B cell (primary cell): Measurements from ENCODE around the gene KCNIP2. TPM values are rescaled to one million over a fixed set of nuclear protein-coding genes. Genes with fewer than 3 reads are reported as not detected.
A peak's percentile ranks its signal among the peaks of the same experiment; 100 is the strongest.

Experiments used
- ATAC-seq: fragments of 200-7000 bp; cut with Tn5 transposase; one replicate; pipeline ENCODE4 v1.10.0; 2021; ENCODE audit warnings: low read depth, mild to moderate bottlenecking, moderate number of reproducible peaks, moderate library complexity
- CTCF ChIA-PET: fragments of 350-600 bp; sonication (Branson Sonifier 250); formaldehyde crosslinking; loops from one replicate; lab custom pipeline; 2021; ENCODE audit warnings: antibody characterized with exemption, inconsistent platforms; lab: Charles Lee
- POLR2A ChIA-PET: fragments of 350-600 bp; sonication (Branson Sonifier 250); formaldehyde crosslinking; loops from one replicate; lab custom pipeline; 2021; ENCODE audit warnings: antibody characterized with exemption; lab: Charles Lee
- DNase-seq: peaks from one replicate; pipeline ENCODE4 v3.0.0; 2013
- H2AFZ ChIP-seq: 2 replicates; pipeline ENCODE4 v1.6.1; 2012; ENCODE audit warnings: mild to moderate bottlenecking, low read depth, low read length; ENCODE audit not compliant: insufficient read depth, poor library complexity, severe bottlenecking
- H3K27ac ChIP-seq, 2 donors: 1 replicate in 1 of 2; 2 replicates in 1 of 2; pipeline ENCODE4 v1.5.1; 2012 to 2013; ENCODE audit warnings: low read length in 2 of 2, mild to moderate bottlenecking in 2 of 2, moderate library complexity in 1 of 2
- H3K27me3 ChIP-seq, 4 experiments: fragments of 200-600 bp in 1 of 4; sonication (generic) in 1 of 4; replicated peaks in 1 of 4; 1 replicate in 2 of 4; 2 replicates in 2 of 4; pipeline versions ENCODE4 v1.6.1 to v1.7.0; 2013 to 2016; ENCODE audit warnings: low read length in 3 of 4, mild to moderate bottlenecking in 2 of 4, mixed read lengths in 1 of 4, moderate library complexity in 1 of 4; ENCODE audit not compliant: insufficient read depth in 4 of 4, control insufficient read depth in 3 of 4; ENCODE audit errors: control extremely low read depth in 1 of 4
- H3K36me3 ChIP-seq, 2 experiments: replicated peaks in 1 of 2; 1 replicate in 1 of 2; 2 replicates in 1 of 2; pipeline versions ENCODE4 v1.6.1 to v1.7.1; 2013; ENCODE audit warnings: low read length in 1 of 2; ENCODE audit not compliant: insufficient read depth in 2 of 2, control insufficient read depth in 1 of 2; ENCODE audit errors: control extremely low read depth in 1 of 2, extremely low read depth in 1 of 2
- H3K4me1 ChIP-seq, 2 donors: fragments of 200-600 bp in 1 of 2; sonication (generic) in 1 of 2; 1 replicate in 1 of 2; 2 replicates in 1 of 2; pipeline versions ENCODE4 v1.5.1 to v1.6.1; 2013 to 2017; ENCODE audit warnings: low read length in 2 of 2; ENCODE audit not compliant: control insufficient read depth in 2 of 2, insufficient read depth in 2 of 2
- H3K4me2 ChIP-seq: replicated peaks from 2 replicates; pipeline ENCODE3; 2012; ENCODE audit warnings: mild to moderate bottlenecking, low read depth, low read length; ENCODE audit not compliant: poor library complexity, severe bottlenecking
- H3K4me3 ChIP-seq, 5 experiments: fragments of 200-600 bp in 1 of 5; sonication (generic) in 1 of 5; 1 replicate in 3 of 5; 2 replicates in 2 of 5; pipeline versions ENCODE4 v1.5.1 to v1.7.0; 2011 to 2016; ENCODE audit warnings: low read length in 4 of 5, mild to moderate bottlenecking in 4 of 5, low read depth in 2 of 5, control low read depth in 1 of 5, moderate library complexity in 1 of 5; ENCODE audit not compliant: insufficient read depth in 1 of 5; ENCODE audit errors: control extremely low read depth in 1 of 5, extremely low read depth in 1 of 5
- H3K79me2 ChIP-seq: fragments of 200-600 bp; sonication (generic); one replicate; pipeline ENCODE4 v1.6.0; 2016; ENCODE audit warnings: low read length; ENCODE audit not compliant: control insufficient read depth, insufficient read depth
- H3K9ac ChIP-seq: fragments of 200-600 bp; sonication (generic); 2 replicates; pipeline ENCODE4 v1.6.1; 2017; ENCODE audit warnings: mild to moderate bottlenecking, low read length, moderate library complexity
- H3K9me3 ChIP-seq, 3 donors: one replicate each; pipeline versions ENCODE4 v1.6.1 to v1.7.1; 2013; ENCODE audit warnings: low read length in 2 of 3; ENCODE audit not compliant: control insufficient read depth in 2 of 3, insufficient read depth in 1 of 3; ENCODE audit errors: control extremely low read depth in 1 of 3
- H4K20me1 ChIP-seq: 2 replicates; pipeline ENCODE4 v1.6.0; 2012; ENCODE audit warnings: mild to moderate bottlenecking, low read length; ENCODE audit not compliant: insufficient read depth, control insufficient read depth, poor library complexity, severe bottlenecking
- H3K27ac Mint-ChIP-seq: one replicate; pipeline ENCODE4 v1.8.0; 2021; ENCODE audit warnings: mixed read lengths
- H3K27me3 Mint-ChIP-seq: one replicate; pipeline ENCODE4 v1.8.0; 2021; ENCODE audit warnings: mixed read lengths
- H3K4me1 Mint-ChIP-seq: one replicate; pipeline ENCODE4 v1.8.0; 2021; ENCODE audit warnings: mixed read lengths
- H3K4me3 Mint-ChIP-seq: one replicate; pipeline ENCODE4 v1.8.0; 2021; ENCODE audit warnings: mixed read lengths
- H3K9me3 Mint-ChIP-seq: one replicate; pipeline ENCODE4 v1.8.0; 2022; ENCODE audit warnings: mixed read lengths; ENCODE audit not compliant: insufficient read depth
- EZH2 ChIP-seq: IDR thresholded peaks from 2 replicates; pipeline ENCODE4 v1.6.1; 2012; ENCODE audit warnings: borderline replicate concordance, low read depth, mild to moderate bottlenecking, moderate library complexity, low read length; ENCODE audit not compliant: insufficient read depth, poor library complexity, severe bottlenecking
- WGBS: methylation state at CpG from one replicate; pipeline ENCODE4 v1.1.5; 2013; ENCODE audit warnings: missing lambda C conversion rate; ENCODE audit not compliant: insufficient coverage; 5-methylcytosine and 5-hydroxymethylcytosine counted together
- intact Hi-C: fragments of 100-400 bp; cut with micrococcal nuclease; formaldehyde crosslinking; loops from one replicate; pipeline ENCODE4 v1.10.0; 2022
- polyA plus RNA-seq: library from polyadenylated mRNA; depleted of rRNA; stranded (reverse); fragments of >200 nt; gene quantifications from 2 replicates; pipeline ENCODE4 v1.2.3, GENCODE V29; 2012
- total RNA-seq, 2 donors: library from RNA; stranded (reverse); fragments of 120-200 nt in 1 of 2; gene quantifications; 1 replicate in 1 of 2; 2 replicates in 1 of 2; pipeline versions ENCODE4 v1.2.3 to v1.2.4, GENCODE V29; 2013 to 2022
- TF ChIP-seq, protein P1 (sequence below): fragments of 200-600 bp; IDR thresholded peaks from one replicate; pipeline ENCODE4 v1.8.0; 2022; ENCODE audit warnings: antibody characterized with exemption, mild to moderate bottlenecking

Gene KCNIP2
- total and polyA plus RNA-seq, 2 donors (not counting 1 experiment from before 2014, with no cell fraction given): 3.5 to 34.7 TPM

DNA sequence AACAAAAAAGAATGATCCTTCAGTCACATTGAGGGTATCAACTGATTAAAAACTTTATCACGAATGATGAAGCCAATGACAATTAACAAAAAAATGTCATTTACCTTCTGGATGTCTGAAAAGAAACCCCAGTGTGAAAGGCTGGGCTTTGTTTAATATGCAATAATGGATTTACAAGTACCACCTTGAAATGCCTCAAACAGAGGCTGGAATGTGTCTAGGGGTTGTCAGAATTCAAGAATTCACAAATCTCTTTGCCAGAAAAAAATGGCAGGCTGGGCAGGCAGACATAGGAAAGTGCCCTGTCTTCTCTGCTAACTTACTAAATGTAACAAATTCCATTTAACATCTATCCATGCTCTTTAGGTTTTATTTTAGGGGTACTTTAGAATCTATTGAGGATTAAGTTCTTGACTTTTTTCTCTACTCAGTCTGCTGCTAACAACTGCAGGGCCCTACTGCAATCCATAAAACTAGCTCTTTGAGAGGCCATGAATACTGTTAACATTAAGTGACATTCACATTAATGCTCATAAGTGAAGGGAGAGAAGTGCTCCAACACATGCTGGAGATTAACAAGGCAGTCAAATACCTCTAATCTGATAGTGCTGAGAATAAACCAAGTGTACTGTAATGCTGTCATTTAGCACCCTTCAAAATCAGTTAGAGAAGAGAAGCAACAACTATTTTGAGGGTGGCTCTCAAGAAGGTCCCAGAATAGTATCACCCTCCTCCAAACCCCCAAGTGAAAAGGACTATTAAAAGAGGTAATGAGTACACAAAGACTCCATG lies 43.1 kb upstream of the KCNIP2 start:
- peaks cover 6 to 13% of the 10 kb centered on the region in 2 experiments for H3K36me3 ChIP-seq
- ChIA-PET POLR2A (interaction anchor here (1.8 kb wide), 1 partner anchor 123 kb away, joined by 12 read pairs; no protein-coding TSS in a partner anchor), CTCF (interaction anchor here (0.6 to 30.4 kb wide), 8 partner anchors 9 to 186 kb away, joined by 3 to 986 read pairs (median 14); partner anchors contain the start of gene KCNIP2)
- H3K79me2 ChIP-seq: peaks cover 56% of the 10 kb centered on the region
- H3K27ac Mint-ChIP-seq: no peak overlapping the region
- no peaks in the 10 kb centered on the region for H3K9me3 ChIP-seq
- peak overlapping the region in 1 of 2 donors; percentile 53 for H3K27ac ChIP-seq
- H3K4me1 Mint-ChIP-seq: peaks cover 36% of the 10 kb centered on the region
- intact Hi-C loops: no loop called here
- peaks cover 16 to 30% of the 10 kb centered on the region in 2 donors for H3K4me1 ChIP-seq
- no CpG with 5 or more reads among the region's 1 CpG for WGBS
- H3K9ac ChIP-seq: no peak overlapping the region
- TF ChIP-seq, protein P1, sequence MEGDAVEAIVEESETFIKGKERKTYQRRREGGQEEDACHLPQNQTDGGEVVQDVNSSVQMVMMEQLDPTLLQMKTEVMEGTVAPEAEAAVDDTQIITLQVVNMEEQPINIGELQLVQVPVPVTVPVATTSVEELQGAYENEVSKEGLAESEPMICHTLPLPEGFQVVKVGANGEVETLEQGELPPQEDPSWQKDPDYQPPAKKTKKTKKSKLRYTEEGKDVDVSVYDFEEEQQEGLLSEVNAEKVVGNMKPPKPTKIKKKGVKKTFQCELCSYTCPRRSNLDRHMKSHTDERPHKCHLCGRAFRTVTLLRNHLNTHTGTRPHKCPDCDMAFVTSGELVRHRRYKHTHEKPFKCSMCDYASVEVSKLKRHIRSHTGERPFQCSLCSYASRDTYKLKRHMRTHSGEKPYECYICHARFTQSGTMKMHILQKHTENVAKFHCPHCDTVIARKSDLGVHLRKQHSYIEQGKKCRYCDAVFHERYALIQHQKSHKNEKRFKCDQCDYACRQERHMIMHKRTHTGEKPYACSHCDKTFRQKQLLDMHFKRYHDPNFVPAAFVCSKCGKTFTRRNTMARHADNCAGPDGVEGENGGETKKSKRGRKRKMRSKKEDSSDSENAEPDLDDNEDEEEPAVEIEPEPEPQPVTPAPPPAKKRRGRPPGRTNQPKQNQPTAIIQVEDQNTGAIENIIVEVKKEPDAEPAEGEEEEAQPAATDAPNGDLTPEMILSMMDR: no peak
- no peak for TF ChIP-seq EZH2
- H3K9me3 Mint-ChIP-seq: no peaks in the 10 kb centered on the region
- H3K27me3 ChIP-seq: no peaks in the 10 kb centered on the region
- peak overlapping the region; percentile 7 for H3K4me2 ChIP-seq
- H2AFZ ChIP-seq: no peak overlapping the region
- no peaks in the 10 kb centered on the region for H3K27me3 Mint-ChIP-seq
- ATAC-seq (no peak), DNase-seq (no peak)
- H3K4me3 ChIP-seq: no peak overlapping the region
- no peak overlapping the region for H3K4me3 Mint-ChIP-seq
- H4K20me1 ChIP-seq: no peaks in the 10 kb centered on the region
